Cardiac muscle cell (in vitro differentiated cells and primary cell): ENCODE measurements around the gene ALDH1A3. TPM values are rescaled to one million over a fixed set of nuclear protein-coding genes. Genes with fewer than 3 reads are reported as not detected.

Experiments used
- DNase-seq, 2 donors: peaks; one replicate each; pipeline versions ENCODE4 v3.0.0 to v3.0.0-alpha.2; 2010 to 2017; ENCODE audit warnings: low read depth in 1 of 2, low spot score in 1 of 2
- H3K27ac ChIP-seq: fragments of 200-600 bp; sonication (generic); 2 replicates; pipeline ENCODE4 v1.5.1; 2016
- H3K27me3 ChIP-seq: fragments of 200-600 bp; sonication (generic); 2 replicates; pipeline ENCODE4 v1.6.0; 2016; ENCODE audit warnings: control low read depth
- H3K36me3 ChIP-seq: fragments of 200-600 bp; sonication (generic); 2 replicates; pipeline ENCODE4 v1.5.1; 2016; ENCODE audit warnings: control low read depth
- H3K4me1 ChIP-seq: fragments of 200-600 bp; sonication (generic); 2 replicates; pipeline ENCODE4 v1.8.1; 2017; ENCODE audit warnings: low read depth, mild to moderate bottlenecking, mixed run types
- H3K4me3 ChIP-seq: fragments of 200-600 bp; sonication (generic); 2 replicates; pipeline ENCODE4 v1.5.1; 2016; ENCODE audit warnings: mild to moderate bottlenecking
- H3K9me3 ChIP-seq: fragments of 200-600 bp; sonication (generic); 2 replicates; pipeline ENCODE4 v1.5.1; 2017; ENCODE audit warnings: low read depth, mild to moderate bottlenecking, control low read depth
- polyA plus RNA-seq: library from polyadenylated mRNA; unstranded; fragments of >200 nt; fragmentation: Nextera tagmentation; extraction: Ambion mirVana; gene quantifications from 2 replicates; pipeline ENCODE4 v1.2.1, GENCODE V29; 2016
- total RNA-seq: library from RNA; depleted of rRNA; stranded (reverse); fragments of >200 nt; gene quantifications from 2 replicates; pipeline ENCODE4 v1.2.3, GENCODE V29; 2016
- TF ChIP-seq, protein P1 (sequence below): IDR thresholded peaks from 2 replicates; pipeline ENCODE4 v1.5.1; 2012; ENCODE audit warnings: low read depth, mild to moderate bottlenecking, low read length

ALDH1A3 gene
- total and polyA plus RNA-seq, 2 experiments from 2014 or later, result 0.28 TPM; not detected in 1

- no peak for DNase-seq
- TF ChIP-seq, protein P1, sequence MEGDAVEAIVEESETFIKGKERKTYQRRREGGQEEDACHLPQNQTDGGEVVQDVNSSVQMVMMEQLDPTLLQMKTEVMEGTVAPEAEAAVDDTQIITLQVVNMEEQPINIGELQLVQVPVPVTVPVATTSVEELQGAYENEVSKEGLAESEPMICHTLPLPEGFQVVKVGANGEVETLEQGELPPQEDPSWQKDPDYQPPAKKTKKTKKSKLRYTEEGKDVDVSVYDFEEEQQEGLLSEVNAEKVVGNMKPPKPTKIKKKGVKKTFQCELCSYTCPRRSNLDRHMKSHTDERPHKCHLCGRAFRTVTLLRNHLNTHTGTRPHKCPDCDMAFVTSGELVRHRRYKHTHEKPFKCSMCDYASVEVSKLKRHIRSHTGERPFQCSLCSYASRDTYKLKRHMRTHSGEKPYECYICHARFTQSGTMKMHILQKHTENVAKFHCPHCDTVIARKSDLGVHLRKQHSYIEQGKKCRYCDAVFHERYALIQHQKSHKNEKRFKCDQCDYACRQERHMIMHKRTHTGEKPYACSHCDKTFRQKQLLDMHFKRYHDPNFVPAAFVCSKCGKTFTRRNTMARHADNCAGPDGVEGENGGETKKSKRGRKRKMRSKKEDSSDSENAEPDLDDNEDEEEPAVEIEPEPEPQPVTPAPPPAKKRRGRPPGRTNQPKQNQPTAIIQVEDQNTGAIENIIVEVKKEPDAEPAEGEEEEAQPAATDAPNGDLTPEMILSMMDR, result no peak
- H3K9me3 ChIP-seq, result no peaks in the 10 kb centered on the region
Observed at GRCh38 chr15:100835636-100836035, 44.0 kb upstream of the ALDH1A3 start.

DNA sequence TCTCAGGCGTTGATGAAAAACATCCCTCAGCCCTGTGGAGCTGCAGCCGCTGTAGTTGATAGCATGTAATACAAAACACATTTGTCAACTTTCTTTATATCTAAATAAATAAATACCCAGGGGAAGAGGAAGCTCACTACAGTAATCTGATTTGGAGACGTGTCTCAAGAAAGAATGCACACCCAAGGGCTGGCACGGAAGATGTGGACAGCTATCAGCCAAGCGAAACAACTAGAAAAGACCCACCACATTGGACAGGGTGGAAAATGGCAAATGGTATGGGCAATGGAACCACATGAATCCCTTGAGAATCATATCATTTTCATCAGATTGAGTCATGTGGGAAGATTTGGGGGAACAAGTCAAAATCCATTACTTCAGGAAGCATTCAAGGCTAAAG lies 43.1 kb upstream of the ALDH1A3 start:
- H3K4me3 ChIP-seq, result no peak overlapping the region
- H3K4me1 ChIP-seq, result no peaks in the 10 kb centered on the region
- no peaks in the 10 kb centered on the region for H3K27me3 ChIP-seq
- no peak overlapping the region for H3K27ac ChIP-seq
- no peak for DNase-seq
- H3K36me3 ChIP-seq, result no peaks in the 10 kb centered on the region
- no peaks in the 10 kb centered on the region for H3K9me3 ChIP-seq
- TF ChIP-seq, protein P1, result no peak

More at GRCh38 chr15:100835636-100836035, 44.0 kb upstream of the ALDH1A3 start:
- Histone ChIP-seq H3K4me1 (no peaks in the 10 kb centered on the region), H3K27me3 (no peaks in the 10 kb centered on the region), H3K27ac (no peak overlapping the region), H3K4me3 (no peak overlapping the region), H3K36me3 (no peaks in the 10 kb centered on the region)

DNA sequence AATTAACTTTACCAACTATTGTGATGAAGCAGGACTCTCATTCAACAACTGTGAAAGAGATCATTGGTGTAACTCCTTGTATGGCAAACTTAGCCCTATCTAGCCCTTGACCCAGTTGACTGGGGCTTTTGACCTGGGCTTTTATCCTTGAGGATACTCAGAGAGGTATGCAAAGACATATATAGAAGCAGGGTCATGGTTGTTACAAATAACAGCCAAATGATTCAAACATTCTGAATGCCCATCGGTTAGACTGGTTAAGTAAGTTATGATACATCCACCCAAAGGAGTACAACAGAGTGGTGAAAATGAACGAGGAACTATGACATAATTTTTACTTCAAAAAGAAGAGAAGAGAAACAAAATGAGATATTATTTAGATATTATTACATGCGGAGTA lies 38.2 kb upstream of the ALDH1A3 start:
- Histone ChIP-seq H3K4me3 (no peak overlapping the region), H3K27ac (no peak overlapping the region), H3K4me1 (peaks cover 7% of the 10 kb centered on the region), H3K9me3 (no peaks in the 10 kb centered on the region), H3K36me3 (no peaks in the 10 kb centered on the region), H3K27me3 (no peaks in the 10 kb centered on the region)
- TF ChIP-seq, protein P1, result no peak
- no peak for DNase-seq

GRCh38 chr15:100842756-100843730 lies 36.6 kb upstream of the ALDH1A3 start:
- no peaks in the 10 kb centered on the region for H3K27me3 ChIP-seq

GRCh38 chr15:100844167-100844566 lies 35.5 kb upstream of the ALDH1A3 start:
- peaks cover 3% of the 10 kb centered on the region for H3K27me3 ChIP-seq
- TF ChIP-seq, protein P1, result no peak
- H3K36me3 ChIP-seq, result no peaks in the 10 kb centered on the region
- no peak overlapping the region for H3K27ac ChIP-seq
- DNase-seq, result no peak
- peaks cover 7% of the 10 kb centered on the region for H3K4me1 ChIP-seq
- no peaks in the 10 kb centered on the region for H3K9me3 ChIP-seq
- H3K4me3 ChIP-seq, result no peak overlapping the region

More at GRCh38 chr15:100842756-100843730, 36.6 kb upstream of the ALDH1A3 start:
- peaks cover 7% of the 10 kb centered on the region for H3K4me1 ChIP-seq
- H3K27ac ChIP-seq, result no peak overlapping the region
- no peak overlapping the region for H3K4me3 ChIP-seq
- TF ChIP-seq, protein P1, result no peak
- no peaks in the 10 kb centered on the region for H3K36me3 ChIP-seq
- DNase-seq, result peak in 1 of 2 donors; percentile 56
- no peaks in the 10 kb centered on the region for H3K9me3 ChIP-seq
